22Rv1 (cell line): ENCODE measurements around the gene QSOX2.

ENCODE experiments used
- H3K27ac ChIP-seq: fragments of 450-650 bp; 2 replicates; pipeline ENCODE4 v1.5.1; 2017
- CTCF ChIP-seq: fragments of 450-650 bp; IDR thresholded peaks from 2 replicates; pipeline ENCODE4 v1.5.1; 2017; ENCODE audit warnings: mild to moderate bottlenecking
- ZFX ChIP-seq: fragments of 450-650 bp; IDR thresholded peaks from 2 replicates; pipeline ENCODE4 v1.6.1; 2017; ENCODE audit warnings: antibody characterized with exemption, borderline replicate concordance

The QSOX2 gene

GRCh38 chr9:136235709-136236455 is 9.7 kb downstream of the QSOX2 start:
- no peak overlapping the region for H3K27ac ChIP-seq
- TF ChIP-seq ZFX: no peak

GRCh38 chr9:136235171-136235570 is 10.4 kb downstream of the QSOX2 start:
- TF ChIP-seq ZFX (no peak), CTCF (no peak)
- no peak overlapping the region for H3K27ac ChIP-seq

- TF ChIP-seq CTCF (no peak), ZFX (no peak)
- H3K27ac ChIP-seq: no peak overlapping the region
These were observed 11.0 kb downstream of the QSOX2 start for GRCh38 chr9:136234597-136234996.

- H3K27ac ChIP-seq: no peak overlapping the region
- TF ChIP-seq ZFX: no peak
- TF ChIP-seq CTCF: no peak
These were observed 11.7 kb downstream of the QSOX2 start for GRCh38 chr9:136233868-136234267.

- H3K27ac ChIP-seq: no peak overlapping the region
- TF ChIP-seq CTCF: no peak
- no peak for TF ChIP-seq ZFX
These were observed 12.2 kb downstream of the QSOX2 start for GRCh38 chr9:136233411-136233810.

GRCh38 chr9:136232969-136233368 is 12.6 kb downstream of the QSOX2 start:
- no peak overlapping the region for H3K27ac ChIP-seq
- TF ChIP-seq ZFX (no peak), CTCF (no peak)

- TF ChIP-seq ZFX: no peak
- H3K27ac ChIP-seq: no peak overlapping the region
These were observed 13.9 kb downstream of the QSOX2 start for GRCh38 chr9:136231478-136232297.

GRCh38 chr9:136230773-136231172 is 14.8 kb downstream of the QSOX2 start:
- TF ChIP-seq CTCF (no peak), ZFX (no peak)
- no peak overlapping the region for H3K27ac ChIP-seq
